Measurements from ENCODE around the gene HOXD13. TPM values are rescaled to one million over a fixed set of nuclear protein-coding genes. Genes with fewer than 3 reads are reported as not detected.

Gene HOXD13
- polyA plus RNA-seq, 2 of the 4 experiments (the other 2 are of a cell fraction), result 0.13 to 0.35 TPM

GRCh38 chr2:176089843-176090395, 2.6 kb upstream of the HOXD13 start:
- Histone ChIP-seq H3K4me1 (peaks cover 7% of the 10 kb centered on the region; the same call in 1 of the 3 replicates), H3K9me3 (no peaks in the 10 kb centered on the region), H3K4me3 (no peak overlapping the region), H3K4me2 (no peak overlapping the region), H3K27ac (no peak overlapping the region)
- FAIRE-seq (no peak), ATAC-seq (no peak), DNase-seq (ENCODE audit: low read depth in 1 of 2, low spot score in 1 of 2) (no peak)
- ChIA-PET POLR2A (no interaction called here), CTCF (interaction anchor here (2.3 kb wide), 1 partner anchor 10 kb away, joined by 13 read pairs; no protein-coding TSS in a partner anchor)
- TF ChIP-seq MYC (IDR thresholded peaks at IDR 0.05; ENCODE audit: borderline replicate concordance, low read length) (no peak), RARB (CRISPR knock-in tag; IDR thresholded peaks at IDR 0.05) (no peak), HOXB13 (CRISPR knock-in tag; IDR thresholded peaks at IDR 0.05; ENCODE audit: low read depth) (no peak), BCL3 (IDR thresholded peaks at IDR 0.05) (no peak), RFX5 (IDR thresholded peaks at IDR 0.05) (no peak), CHD2 (IDR thresholded peaks at IDR 0.05; ENCODE audit: low read length, partially characterized antibody) (no peak), HES2 (IDR thresholded peaks at IDR 0.05) (no peak), TP53 (CRISPR knock-in tag; IDR thresholded peaks at IDR 0.05) (no peak), CBX2 (IDR thresholded peaks at IDR 0.05; ENCODE audit: borderline replicate concordance, low read depth) (no peak), NFE2L2 (conservative IDR thresholded peaks at IDR 0.05; ENCODE audit: low read length) (no peak), ESRRA (IDR thresholded peaks at IDR 0.05; ENCODE audit: borderline replicate concordance, low read length) (no peak), SMC3 (IDR thresholded peaks at IDR 0.05) (no peak), MAZ (IDR thresholded peaks at IDR 0.05; ENCODE audit: borderline replicate concordance, low read depth, low read length) (no peak), JUN (IDR thresholded peaks at IDR 0.05) (no peak), SREBF2 (IDR thresholded peaks at IDR 0.05) (no peak), EHF (CRISPR knock-in tag; IDR thresholded peaks at IDR 0.05) (no peak), CHD4 (IDR thresholded peaks at IDR 0.05; ENCODE audit: borderline replicate concordance) (no peak), ELK1 (IDR thresholded peaks at IDR 0.05; ENCODE audit: low read depth, low read length) (no peak), ZFP36 (IDR thresholded peaks at IDR 0.05; ENCODE audit: borderline replicate concordance, partially characterized antibody) (no peak)
- TF ChIP-seq, protein P1, sequence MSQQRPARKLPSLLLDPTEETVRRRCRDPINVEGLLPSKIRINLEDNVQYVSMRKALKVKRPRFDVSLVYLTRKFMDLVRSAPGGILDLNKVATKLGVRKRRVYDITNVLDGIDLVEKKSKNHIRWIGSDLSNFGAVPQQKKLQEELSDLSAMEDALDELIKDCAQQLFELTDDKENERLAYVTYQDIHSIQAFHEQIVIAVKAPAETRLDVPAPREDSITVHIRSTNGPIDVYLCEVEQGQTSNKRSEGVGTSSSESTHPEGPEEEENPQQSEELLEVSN (IDR thresholded peaks at IDR 0.05; ENCODE audit: borderline replicate concordance, low read depth), result no peak

DNA sequence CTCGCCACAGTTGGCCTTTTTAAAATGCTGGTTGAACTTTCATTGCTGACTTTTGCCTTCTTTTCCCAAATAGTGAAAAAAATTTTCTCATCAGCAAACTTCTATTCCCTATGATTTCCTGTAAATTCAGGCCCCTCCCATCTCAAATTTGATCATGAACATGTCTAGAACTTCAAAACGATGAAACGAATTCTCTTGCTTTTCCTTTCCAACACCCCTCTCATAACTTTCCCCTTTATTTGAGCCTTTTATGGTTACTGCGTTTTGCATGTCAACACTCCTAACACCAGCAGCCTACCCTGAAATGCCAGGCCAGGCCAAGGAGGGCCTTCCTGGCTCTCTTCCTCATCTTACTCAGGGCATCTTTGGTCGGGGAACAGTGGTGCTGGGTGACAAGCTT, 1.7 kb upstream of the HOXD13 start:
- TF ChIP-seq JUNB (IDR thresholded peaks at IDR 0.05) (no peak), BHLHE40 (IDR thresholded peaks at IDR 0.05; ENCODE audit: low read depth, low read length) (no peak), ESRRA (IDR thresholded peaks at IDR 0.05; ENCODE audit: borderline replicate concordance, low read length) (no peak), HMGXB4 (CRISPR knock-in tag; IDR thresholded peaks at IDR 0.05; ENCODE audit: borderline replicate concordance) (no peak)
- no peak overlapping the region for H3K4me2 ChIP-seq
- FAIRE-seq (no peak), ATAC-seq (no peak), DNase-seq (ENCODE audit: low read depth in 1 of 2, low spot score in 1 of 2) (no peak)
- CTCF ChIA-PET, result interaction anchor here (1.4 to 2.2 kb wide), 3 partner anchors 11 to 401 kb away, joined by 4 to 8 read pairs (median 6); no protein-coding TSS in a partner anchor
- 60% methylated on average over 5 of the region's 5 CpGs for WGBS (ENCODE audit: missing lambda C conversion rate)
- peaks cover 5% of the 10 kb centered on the region; the same call in 1 of the 3 replicates for H3K4me1 ChIP-seq
- POLR2A ChIA-PET, result no interaction called here
- no peak overlapping the region for H3K4me3 ChIP-seq
- H3K9me3 ChIP-seq, result no peaks in the 10 kb centered on the region
- H3K27ac ChIP-seq, result no peak overlapping the region

Data from A549 (cell line).